Karpas-422 (cell line): ENCODE measurements around the gene RAB6B. TPM values are rescaled to one million over a fixed set of nuclear protein-coding genes. Genes with fewer than 3 reads are reported as not detected.

Experiments
- DNase-seq: peaks from one replicate; pipeline ENCODE4 v3.0.0-alpha.2; 2015
- H2AFZ ChIP-seq: fragments of 200-600 bp; sonication (generic); 2 replicates; pipeline ENCODE4 v1.6.1; 2014; ENCODE audit warnings: antibody characterized with exemption, low read length, mixed read lengths
- H3K27ac ChIP-seq: fragments of 200-600 bp; sonication (generic); 2 replicates; pipeline ENCODE4 v1.5.1; 2014; ENCODE audit warnings: mild to moderate bottlenecking, low read length, moderate library complexity
- H3K27me3 ChIP-seq: fragments of 200-600 bp; sonication (generic); 2 replicates; pipeline ENCODE4 v1.6.1; 2014; ENCODE audit warnings: low read length, mixed read lengths
- H3K36me3 ChIP-seq: fragments of 200-600 bp; sonication (generic); 2 replicates; pipeline ENCODE4 v1.6.1; 2014; ENCODE audit warnings: low read length, mixed read lengths; ENCODE audit not compliant: insufficient read depth
- H3K4me1 ChIP-seq: fragments of 200-600 bp; sonication (generic); 2 replicates; pipeline ENCODE4 v1.6.1; 2014; ENCODE audit warnings: mild to moderate bottlenecking, low read length, mixed read lengths
- H3K4me2 ChIP-seq: fragments of 200-600 bp; sonication (generic); 2 replicates; pipeline ENCODE4 v1.6.1; 2014; ENCODE audit warnings: low read length, low read depth, mild to moderate bottlenecking; ENCODE audit not compliant: poor library complexity, severe bottlenecking
- H3K4me3 ChIP-seq: fragments of 200-600 bp; sonication (generic); 2 replicates; pipeline ENCODE4 v1.5.1; 2014; ENCODE audit warnings: mild to moderate bottlenecking, antibody characterized with exemption, low read length, mixed read lengths
- H3K79me2 ChIP-seq: fragments of 200-600 bp; sonication (generic); 2 replicates; pipeline ENCODE4 v1.6.1; 2014; ENCODE audit warnings: mild to moderate bottlenecking, low read length, mixed read lengths
- H3K9ac ChIP-seq: fragments of 200-600 bp; sonication (generic); 2 replicates; pipeline ENCODE4 v1.6.0; 2014; ENCODE audit warnings: low read length
- H3K9me2 ChIP-seq: fragments of 200-600 bp; sonication (generic), shearing (Covaris generic); replicated peaks from 2 replicates; pipeline ENCODE4 v1.6.0; 2014; ENCODE audit warnings: mild to moderate bottlenecking, low read length, moderate library complexity; ENCODE audit not compliant: insufficient read depth
- H3K9me3 ChIP-seq: fragments of 300-700, 200-600 bp; sonication (generic); 2 replicates; pipeline ENCODE4 v1.6.1; 2014; ENCODE audit warnings: low read length, mixed read lengths
- H4K20me1 ChIP-seq: fragments of 200-600 bp; sonication (generic); 2 replicates; pipeline ENCODE4 v1.6.1; 2014; ENCODE audit warnings: mild to moderate bottlenecking, antibody characterized with exemption, low read length, low read depth; ENCODE audit not compliant: insufficient read depth
- total RNA-seq: library from RNA; depleted of rRNA; stranded (reverse); fragments of >200 nt; shearing (Covaris generic); gene quantifications from 2 replicates; pipeline ENCODE4 v1.2.3, GENCODE V29; 2014; ENCODE audit warnings: low replicate concordance

Gene RAB6B
- total RNA-seq, 1 experiment from 2014 or later = not detected

DNA sequence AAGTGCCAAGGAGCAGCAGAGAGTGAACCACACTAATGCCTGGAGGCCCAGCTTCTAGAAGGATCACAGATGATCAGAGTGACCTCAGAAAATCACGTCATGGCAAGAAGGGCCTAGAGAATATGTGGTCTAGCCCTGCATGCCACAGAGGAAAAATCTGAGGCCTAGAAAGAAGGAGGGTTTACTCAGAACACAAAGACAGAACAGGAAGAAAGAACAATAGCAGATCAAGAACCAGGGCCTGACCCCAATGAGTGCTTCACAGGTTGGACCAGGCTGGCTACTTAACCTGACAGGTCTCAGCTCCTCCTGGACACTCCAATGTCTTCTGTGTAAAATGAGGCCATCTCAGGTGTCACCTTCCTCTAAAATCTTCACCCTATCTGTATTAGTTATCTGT lies 14.2 kb downstream of the RAB6B start:
- no peak overlapping the region for H3K9ac ChIP-seq
- H3K27ac ChIP-seq = no peak overlapping the region
- no peak overlapping the region for H3K4me2 ChIP-seq
- H3K4me1 ChIP-seq = no peaks in the 10 kb centered on the region
- no peaks in the 10 kb centered on the region for H3K36me3 ChIP-seq
- no peak overlapping the region for H2AFZ ChIP-seq
- no peaks in the 10 kb centered on the region for H3K9me2 ChIP-seq
- no peaks in the 10 kb centered on the region for H4K20me1 ChIP-seq
- DNase-seq = no peak
- H3K4me3 ChIP-seq = no peak overlapping the region
- H3K27me3 ChIP-seq = no peaks in the 10 kb centered on the region
- H3K9me3 ChIP-seq = no peaks in the 10 kb centered on the region
- no peaks in the 10 kb centered on the region for H3K79me2 ChIP-seq

DNA sequence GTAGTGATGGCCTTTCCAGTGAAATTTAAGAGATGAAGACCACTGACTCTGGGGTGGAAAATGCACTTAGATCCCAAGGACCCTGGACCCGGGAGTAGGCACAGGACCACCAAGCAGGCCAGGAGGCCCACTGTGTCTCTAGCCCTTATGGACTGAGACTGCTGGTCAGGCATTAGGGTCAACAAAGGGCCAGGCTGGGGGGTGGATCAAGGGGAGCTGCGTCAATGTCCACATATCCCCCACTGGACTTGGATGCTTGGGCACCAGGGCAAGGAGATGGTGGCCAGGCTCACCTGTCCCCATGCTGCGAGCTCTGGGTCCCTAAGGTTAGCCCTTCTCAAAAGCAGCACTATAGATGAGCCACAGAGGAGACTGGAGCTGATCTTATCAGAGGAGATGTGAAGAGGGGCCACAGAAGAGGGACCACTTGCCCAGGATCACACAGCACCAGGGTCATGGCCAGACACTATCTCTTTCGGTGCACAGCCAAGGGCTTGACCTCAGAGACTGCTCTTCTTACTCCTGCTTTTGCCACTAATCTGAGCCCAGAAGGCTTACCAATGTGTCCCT lies 14.7 kb downstream of the RAB6B start:
- no peak overlapping the region for H2AFZ ChIP-seq
- H3K4me1 ChIP-seq = no peaks in the 10 kb centered on the region
- no peak overlapping the region for H3K9ac ChIP-seq

DNA sequence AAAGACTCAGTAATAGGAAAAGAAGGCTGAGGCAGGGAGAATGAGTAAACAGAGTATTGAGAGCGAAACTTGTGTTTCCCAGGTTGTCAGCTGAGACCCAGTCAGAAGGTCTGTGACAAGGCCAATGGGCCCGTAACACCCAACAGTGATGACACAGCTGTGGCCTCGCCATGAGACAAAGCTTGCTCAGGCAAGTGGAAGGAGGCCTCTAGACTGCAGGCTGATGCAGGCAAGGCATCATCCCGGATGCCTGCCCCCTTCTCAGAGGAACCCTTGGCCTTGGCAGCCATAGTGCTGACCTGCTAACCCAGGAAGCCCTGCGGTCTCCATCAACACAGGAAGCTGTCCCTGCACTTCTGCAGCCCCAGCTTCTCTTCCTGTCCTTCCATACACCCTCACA lies 15.4 kb downstream of the RAB6B start:
- Histone ChIP-seq H2AFZ (no peak overlapping the region), H3K27me3 (no peaks in the 10 kb centered on the region), H3K9me2 (no peaks in the 10 kb centered on the region), H4K20me1 (no peaks in the 10 kb centered on the region), H3K9ac (no peak overlapping the region), H3K4me1 (no peaks in the 10 kb centered on the region), H3K4me3 (no peak overlapping the region), H3K27ac (no peak overlapping the region), H3K4me2 (no peak overlapping the region), H3K36me3 (no peaks in the 10 kb centered on the region), H3K9me3 (no peaks in the 10 kb centered on the region), H3K79me2 (no peaks in the 10 kb centered on the region)
- no peak for DNase-seq

More for the DNA sequence above, 14.7 kb downstream of the RAB6B start:
- H3K27ac ChIP-seq = no peak overlapping the region
- H3K27me3 ChIP-seq = no peaks in the 10 kb centered on the region
- DNase-seq = no peak
- no peaks in the 10 kb centered on the region for H3K36me3 ChIP-seq
- no peaks in the 10 kb centered on the region for H3K9me3 ChIP-seq
- no peak overlapping the region for H3K4me2 ChIP-seq
- H3K9me2 ChIP-seq = no peaks in the 10 kb centered on the region
- no peaks in the 10 kb centered on the region for H4K20me1 ChIP-seq
- H3K79me2 ChIP-seq = no peaks in the 10 kb centered on the region
- H3K4me3 ChIP-seq = no peak overlapping the region

DNA sequence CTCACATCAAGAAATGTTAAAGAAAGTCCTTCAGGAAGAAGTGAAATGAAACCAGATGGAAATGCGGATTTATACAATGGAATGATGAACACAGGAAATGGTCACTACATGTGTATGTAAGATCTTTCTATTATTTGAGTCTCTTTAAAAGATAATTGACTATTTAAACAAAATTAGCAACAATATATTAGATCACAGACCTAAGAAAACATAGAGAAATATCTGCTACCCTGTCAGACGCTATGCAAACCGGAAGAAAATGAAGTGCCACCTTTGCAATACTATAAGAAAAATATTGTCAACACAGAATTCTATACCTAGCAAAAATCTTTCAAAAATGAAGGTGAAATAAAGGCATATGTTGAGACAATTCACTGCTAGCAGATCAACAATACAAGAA lies 17.2 kb downstream of the RAB6B start:
- Histone ChIP-seq H3K9me3 (no peaks in the 10 kb centered on the region), H3K4me1 (no peaks in the 10 kb centered on the region), H3K9ac (no peak overlapping the region), H2AFZ (no peak overlapping the region), H3K79me2 (no peaks in the 10 kb centered on the region), H3K36me3 (no peaks in the 10 kb centered on the region), H3K4me3 (no peak overlapping the region), H3K9me2 (no peaks in the 10 kb centered on the region), H3K27me3 (no peaks in the 10 kb centered on the region), H4K20me1 (no peaks in the 10 kb centered on the region), H3K27ac (no peak overlapping the region), H3K4me2 (no peak overlapping the region)
- no peak for DNase-seq

DNA sequence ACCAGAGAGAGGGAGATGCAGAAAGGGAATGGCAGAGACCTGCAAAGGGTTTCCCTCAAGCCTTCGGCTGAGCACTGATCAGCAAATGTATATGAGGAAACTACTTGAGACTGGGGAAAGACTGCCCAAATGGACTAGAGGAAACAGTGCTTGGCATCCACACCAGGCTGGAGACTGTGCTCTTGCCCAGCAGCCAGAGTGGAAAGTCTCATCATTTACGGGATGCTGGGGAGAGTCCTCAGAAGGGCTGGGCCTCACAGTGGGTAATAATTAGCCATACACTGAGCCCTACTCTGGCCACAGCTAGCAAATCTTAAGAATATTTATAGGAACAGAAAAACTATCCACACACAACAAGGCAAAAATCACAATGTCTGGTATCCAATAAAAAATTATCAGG lies 18.5 kb downstream of the RAB6B start:
- no peaks in the 10 kb centered on the region for H3K79me2 ChIP-seq
- H3K9me3 ChIP-seq = no peaks in the 10 kb centered on the region
- H3K4me2 ChIP-seq = no peak overlapping the region
- no peaks in the 10 kb centered on the region for H3K36me3 ChIP-seq
- H3K4me3 ChIP-seq = no peak overlapping the region
- H3K27me3 ChIP-seq = no peaks in the 10 kb centered on the region
- H4K20me1 ChIP-seq = no peaks in the 10 kb centered on the region
- H3K9me2 ChIP-seq = no peaks in the 10 kb centered on the region
- H3K4me1 ChIP-seq = 0 out of 2 replicates have a peak, but pooled peaks cover 4% of the 10 kb centered on the region
- no peak for DNase-seq
- H2AFZ ChIP-seq = no peak overlapping the region
- no peak overlapping the region for H3K27ac ChIP-seq
- H3K9ac ChIP-seq = no peak overlapping the region

DNA sequence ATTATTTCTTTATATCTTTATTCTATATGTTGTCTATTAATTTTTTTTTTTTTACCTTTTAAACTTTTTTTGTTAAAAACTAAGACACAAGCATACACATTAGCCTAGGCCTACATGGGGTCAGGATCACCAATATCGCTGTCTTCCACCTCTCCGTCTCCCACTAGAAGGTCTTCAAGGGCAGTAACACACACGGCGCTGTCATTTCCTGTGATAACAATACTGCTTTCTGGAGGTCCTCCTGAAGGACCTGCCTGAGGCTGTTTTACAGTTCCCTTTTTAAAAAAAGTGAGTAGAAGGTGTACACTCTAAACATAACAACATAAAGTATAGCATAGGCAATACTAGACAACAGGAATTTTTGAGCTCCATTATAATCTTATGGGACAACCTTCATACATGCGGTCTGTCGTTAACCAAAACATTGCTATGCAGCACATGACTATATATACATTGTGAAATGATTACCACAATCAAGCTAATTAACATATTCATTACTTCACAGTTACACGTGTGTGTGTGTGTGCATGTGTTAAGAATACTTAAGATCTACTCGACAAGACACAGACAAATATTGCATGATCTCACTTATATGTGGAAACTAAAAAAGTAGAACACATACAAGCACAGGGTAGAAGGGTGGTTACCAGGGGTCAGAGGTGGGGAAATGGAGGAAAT lies 20.8 kb downstream of the RAB6B start:
- no peaks in the 10 kb centered on the region for H3K27me3 ChIP-seq
- no peaks in the 10 kb centered on the region for H3K9me2 ChIP-seq
- H3K4me3 ChIP-seq = no peak overlapping the region
- H3K4me2 ChIP-seq = no peak overlapping the region
- no peak overlapping the region for H3K27ac ChIP-seq
- H3K79me2 ChIP-seq = no peaks in the 10 kb centered on the region
- H2AFZ ChIP-seq = no peak overlapping the region
- no peaks in the 10 kb centered on the region for H3K36me3 ChIP-seq
- H3K4me1 ChIP-seq = 0 out of 2 replicates have a peak, but pooled peaks cover 4% of the 10 kb centered on the region
- no peak overlapping the region for H3K9ac ChIP-seq
- no peak for DNase-seq
- no peaks in the 10 kb centered on the region for H4K20me1 ChIP-seq
- H3K9me3 ChIP-seq = no peaks in the 10 kb centered on the region

DNA sequence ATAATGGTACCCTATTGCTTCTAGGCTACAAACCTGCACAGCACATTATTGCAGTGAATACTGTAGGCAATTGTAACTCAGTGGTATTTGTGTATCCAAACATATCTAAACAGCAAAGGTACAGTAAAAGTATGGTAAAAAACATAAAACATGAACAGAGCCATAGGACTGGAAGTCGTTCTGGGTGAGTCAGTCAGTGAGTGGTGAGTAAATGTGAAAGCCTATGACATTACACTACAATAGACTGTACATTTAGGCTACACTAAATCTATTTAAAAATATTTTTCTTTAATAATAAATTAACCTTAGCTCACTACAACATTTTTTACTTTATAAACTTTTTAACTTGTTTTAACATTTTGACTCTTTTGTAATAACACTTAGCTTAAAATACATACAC lies 21.3 kb downstream of the RAB6B start:
- Histone ChIP-seq H3K27me3 (no peaks in the 10 kb centered on the region), H3K9me3 (no peaks in the 10 kb centered on the region), H3K9ac (no peak overlapping the region), H3K4me3 (no peak overlapping the region), H4K20me1 (no peaks in the 10 kb centered on the region), H3K4me1 (0 out of 2 replicates have a peak, but pooled peaks cover 4% of the 10 kb centered on the region), H3K36me3 (no peaks in the 10 kb centered on the region), H3K4me2 (no peak overlapping the region), H3K27ac (no peak overlapping the region), H3K79me2 (no peaks in the 10 kb centered on the region), H2AFZ (no peak overlapping the region), H3K9me2 (no peaks in the 10 kb centered on the region)
- DNase-seq = no peak

DNA sequence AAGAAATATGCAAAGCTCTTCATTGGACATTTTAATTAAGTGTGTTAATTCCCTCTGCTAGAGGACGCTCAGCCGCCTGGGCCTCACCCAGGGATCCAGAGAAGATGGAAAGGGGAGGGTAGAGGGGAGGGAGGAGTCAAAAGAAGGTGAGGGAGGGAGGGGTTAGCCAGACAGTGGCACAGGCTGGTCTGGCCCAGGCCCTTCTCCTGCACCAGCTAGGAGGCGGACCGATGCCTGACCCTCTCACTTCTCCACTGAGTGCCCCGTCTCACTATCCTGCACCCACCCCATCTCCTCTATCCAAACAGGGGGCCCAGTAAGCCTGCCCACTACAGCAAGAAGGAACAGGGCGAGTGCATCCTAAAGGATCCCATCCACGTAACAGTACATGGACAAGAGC lies 22.9 kb downstream of the RAB6B start:
- Histone ChIP-seq H3K9me3 (no peaks in the 10 kb centered on the region), H3K9me2 (no peaks in the 10 kb centered on the region), H3K4me1 (0 out of 2 replicates have a peak, but pooled peaks cover 4% of the 10 kb centered on the region), H4K20me1 (no peaks in the 10 kb centered on the region), H3K4me3 (no peak overlapping the region), H3K36me3 (no peaks in the 10 kb centered on the region), H3K9ac (no peak overlapping the region), H3K27me3 (no peaks in the 10 kb centered on the region), H3K4me2 (no peak overlapping the region), H3K79me2 (no peaks in the 10 kb centered on the region), H2AFZ (no peak overlapping the region), H3K27ac (no peak overlapping the region)
- DNase-seq = no peak
